GM19395 (cell line): ENCODE results near the gene MSANTD1.

Experiments
- ATAC-seq: cut with Tn5 transposase; IDR thresholded peaks from one replicate; pipeline ENCODE4 v1.9.1; 2021; ENCODE audit warnings: mild to moderate bottlenecking, moderate library complexity; ENCODE audit not compliant: unreplicated experiment

MSANTD1 gene

DNA sequence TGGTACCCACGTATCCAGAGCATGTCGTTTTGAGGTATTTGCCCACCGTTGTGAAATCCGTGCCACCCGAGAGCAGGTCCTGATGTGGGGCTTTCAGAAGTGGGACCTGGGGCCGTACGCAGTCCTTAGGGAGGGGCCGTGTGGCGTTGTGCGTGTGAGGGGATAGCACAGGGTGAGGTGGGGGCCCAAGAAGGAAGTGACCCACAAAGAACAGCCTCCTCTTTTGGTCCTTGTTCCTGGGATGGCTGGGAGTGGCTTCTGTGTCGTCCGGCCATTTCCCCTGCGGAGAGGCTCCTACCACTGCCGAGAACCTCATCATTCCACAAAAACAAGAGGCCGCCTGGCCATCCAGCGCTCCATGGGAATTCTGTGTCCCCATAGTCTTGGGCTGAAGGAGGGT is 17.0 kb upstream of the MSANTD1 start:
- no peak for ATAC-seq

DNA sequence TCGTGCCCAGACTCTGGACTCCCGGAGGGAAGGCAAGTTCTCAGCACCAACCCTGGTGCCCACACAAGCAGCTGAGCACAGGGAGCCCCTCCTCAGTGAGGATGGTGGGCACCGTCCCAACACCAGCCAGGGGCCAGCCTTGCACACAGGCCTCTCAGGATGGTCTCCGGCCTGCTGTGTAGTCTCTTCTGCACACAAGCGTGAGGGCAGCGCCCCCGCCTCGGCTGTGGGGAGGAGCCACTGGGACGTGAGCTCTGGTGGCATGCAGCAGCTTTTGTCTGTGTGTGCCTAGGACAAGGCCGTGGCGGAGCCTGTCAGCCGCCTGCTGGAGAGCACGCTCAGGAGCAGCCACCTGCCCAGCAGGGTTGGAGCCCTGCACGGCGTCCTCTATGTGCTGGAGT is 16.1 kb upstream of the MSANTD1 start:
- ATAC-seq, result no peak

DNA sequence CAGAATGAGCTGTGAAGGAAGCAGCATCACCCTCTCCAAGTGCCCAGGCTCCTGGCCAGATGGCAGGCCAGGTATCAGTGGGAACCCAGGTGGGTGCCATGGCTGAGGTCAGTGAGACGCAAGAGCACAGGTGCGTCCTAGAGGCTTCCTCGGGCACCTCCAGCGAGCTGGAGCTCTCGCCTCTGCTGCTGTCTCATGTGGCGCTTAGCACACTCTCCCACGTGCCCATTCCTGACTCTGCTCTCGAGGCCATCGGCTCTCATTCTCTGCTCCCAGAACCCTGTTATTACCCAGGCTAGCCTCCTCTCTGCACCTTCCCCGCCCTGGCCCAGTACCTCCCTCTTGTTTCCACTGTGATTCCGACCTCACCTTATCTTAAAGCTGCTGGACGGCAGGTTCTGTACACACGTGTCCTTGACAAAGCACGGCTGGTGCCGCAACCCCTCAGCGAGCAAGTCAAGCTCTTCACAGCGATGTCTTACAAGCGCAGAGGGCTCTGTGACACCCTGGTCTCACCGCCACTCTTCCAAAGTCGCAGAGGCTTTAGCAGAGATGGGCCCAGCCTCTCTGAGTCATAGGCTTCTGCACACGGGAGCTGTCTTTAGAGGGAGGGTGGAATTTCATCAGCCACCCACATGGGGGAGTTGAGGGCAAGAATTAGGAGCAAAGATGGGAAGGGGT is 15.4 kb upstream of the MSANTD1 start:
- no peak for ATAC-seq

- no peak for ATAC-seq
These were observed 14.6 kb upstream of the MSANTD1 start for GRCh38 chr4:3234171-3235029.

DNA sequence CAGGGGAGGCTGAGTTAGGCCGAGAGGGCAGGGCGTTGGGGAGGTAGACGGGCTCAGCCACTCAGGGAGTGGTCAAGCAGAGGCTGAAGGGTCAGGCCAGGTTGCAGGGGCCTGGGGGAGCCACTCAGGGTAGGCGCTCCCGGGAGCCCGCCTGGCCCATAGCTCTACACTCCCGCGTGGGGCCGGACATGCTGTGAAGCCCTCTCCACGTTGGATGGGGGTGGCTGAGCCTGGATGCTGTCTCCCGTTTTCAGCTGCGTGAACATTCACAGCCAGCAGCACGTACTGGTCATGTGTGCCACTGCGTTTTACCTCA is 14.0 kb upstream of the MSANTD1 start:
- no peak for ATAC-seq

DNA sequence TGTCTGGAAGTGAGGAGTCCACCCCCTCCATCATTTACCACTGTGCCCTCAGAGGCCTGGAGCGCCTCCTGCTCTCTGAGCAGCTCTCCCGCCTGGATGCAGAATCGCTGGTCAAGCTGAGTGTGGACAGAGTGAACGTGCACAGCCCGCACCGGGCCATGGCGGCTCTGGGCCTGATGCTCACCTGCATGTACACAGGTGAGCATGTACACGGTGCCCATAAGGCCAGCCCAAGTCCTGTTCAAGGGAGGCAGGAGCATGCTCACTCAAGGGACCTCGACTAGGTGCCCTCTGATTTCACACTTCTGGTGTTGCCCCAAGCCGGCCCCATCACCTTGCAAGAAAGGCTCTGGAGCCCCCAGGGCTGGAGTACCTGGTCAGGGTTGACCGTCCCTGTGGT is 13.4 kb upstream of the MSANTD1 start:
- ATAC-seq, result no peak

- no peak for ATAC-seq
These were observed 12.6 kb upstream of the MSANTD1 start for GRCh38 chr4:3236326-3236878.

GRCh38 chr4:3237266-3237665 is 11.7 kb upstream of the MSANTD1 start:
- ATAC-seq, result no peak

GRCh38 chr4:3237712-3238560 is 11.0 kb upstream of the MSANTD1 start:
- ATAC-seq, result no peak

GRCh38 chr4:3238721-3239120 is 10.2 kb upstream of the MSANTD1 start:
- no peak for ATAC-seq

GRCh38 chr4:3239303-3239702 is 9.7 kb upstream of the MSANTD1 start:
- ATAC-seq, result no peak

DNA sequence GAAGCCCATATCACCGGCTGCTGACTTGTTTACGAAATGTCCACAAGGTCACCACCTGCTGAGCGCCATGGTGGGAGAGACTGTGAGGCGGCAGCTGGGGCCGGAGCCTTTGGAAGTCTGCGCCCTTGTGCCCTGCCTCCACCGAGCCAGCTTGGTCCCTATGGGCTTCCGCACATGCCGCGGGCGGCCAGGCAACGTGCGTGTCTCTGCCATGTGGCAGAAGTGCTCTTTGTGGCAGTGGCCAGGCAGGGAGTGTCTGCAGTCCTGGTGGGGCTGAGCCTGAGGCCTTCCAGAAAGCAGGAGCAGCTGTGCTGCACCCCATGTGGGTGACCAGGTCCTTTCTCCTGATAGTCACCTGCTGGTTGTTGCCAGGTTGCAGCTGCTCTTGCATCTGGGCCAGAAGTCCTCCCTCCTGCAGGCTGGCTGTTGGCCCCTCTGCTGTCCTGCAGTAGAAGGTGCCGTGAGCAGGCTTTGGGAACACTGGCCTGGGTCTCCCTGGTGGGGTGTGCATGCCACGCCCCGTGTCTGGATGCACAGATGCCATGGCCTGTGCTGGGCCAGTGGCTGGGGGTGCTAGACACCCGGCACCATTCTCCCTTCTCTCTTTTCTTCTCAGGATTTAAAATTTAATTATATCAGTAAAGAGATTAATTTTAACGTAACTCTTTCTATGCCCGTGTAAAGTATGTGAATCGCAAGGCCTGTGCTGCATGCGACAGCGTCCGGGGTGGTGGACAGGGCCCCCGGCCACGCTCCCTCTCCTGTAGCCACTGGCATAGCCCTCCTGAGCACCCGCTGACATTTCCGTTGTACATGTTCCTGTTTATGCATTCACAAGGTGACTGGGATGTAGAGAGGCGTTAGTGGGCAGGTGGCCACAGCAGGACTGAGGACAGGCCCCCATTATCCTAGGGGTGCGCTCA is 8.7 kb upstream of the MSANTD1 start:
- ATAC-seq, result no peak

- no peak for ATAC-seq
These were observed 7.9 kb upstream of the MSANTD1 start for GRCh38 chr4:3240936-3241522.

- ATAC-seq, result no peak
These were observed 6.9 kb upstream of the MSANTD1 start for GRCh38 chr4:3241898-3242524.

DNA sequence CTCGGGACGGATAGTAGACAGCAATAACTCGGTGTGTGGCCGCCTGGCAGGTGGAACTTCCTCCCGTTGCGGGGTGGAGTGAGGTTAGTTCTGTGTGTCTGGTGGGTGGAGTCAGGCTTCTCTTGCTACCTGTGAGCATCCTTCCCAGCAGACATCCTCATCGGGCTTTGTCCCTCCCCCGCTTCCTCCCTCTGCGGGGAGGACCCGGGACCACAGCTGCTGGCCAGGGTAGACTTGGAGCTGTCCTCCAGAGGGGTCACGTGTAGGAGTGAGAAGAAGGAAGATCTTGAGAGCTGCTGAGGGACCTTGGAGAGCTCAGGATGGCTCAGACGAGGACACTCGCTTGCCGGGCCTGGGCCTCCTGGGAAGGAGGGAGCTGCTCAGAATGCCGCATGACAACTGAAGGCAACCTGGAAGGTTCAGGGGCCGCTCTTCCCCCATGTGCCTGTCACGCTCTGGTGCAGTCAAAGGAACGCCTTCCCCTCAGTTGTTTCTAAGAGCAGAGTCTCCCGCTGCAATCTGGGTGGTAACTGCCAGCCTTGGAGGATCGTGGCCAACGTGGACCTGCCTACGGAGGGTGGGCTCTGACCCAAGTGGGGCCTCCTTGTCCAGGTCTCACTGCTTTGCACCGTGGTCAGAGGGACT is 5.7 kb upstream of the MSANTD1 start:
- ATAC-seq, result no peak

- ATAC-seq, result no peak
These were observed 5.0 kb upstream of the MSANTD1 start for GRCh38 chr4:3244002-3244401.

GRCh38 chr4:3244747-3245146 is 4.2 kb upstream of the MSANTD1 start:
- ATAC-seq, result no peak

- ATAC-seq, result no peak
These were observed 3.3 kb upstream of the MSANTD1 start for GRCh38 chr4:3245676-3246075.
